B cell (primary cell): ENCODE data around the gene IKZF3.

Experiments used
- EZH2 ChIP-seq: IDR thresholded peaks from 2 replicates; pipeline ENCODE4 v1.6.1; 2012; ENCODE audit warnings: borderline replicate concordance, low read depth, mild to moderate bottlenecking, moderate library complexity, low read length; ENCODE audit not compliant: insufficient read depth, poor library complexity, severe bottlenecking
- TF ChIP-seq, protein P1 (sequence below): fragments of 200-600 bp; IDR thresholded peaks from one replicate; pipeline ENCODE4 v1.8.0; 2022; ENCODE audit warnings: antibody characterized with exemption, mild to moderate bottlenecking

DNA sequence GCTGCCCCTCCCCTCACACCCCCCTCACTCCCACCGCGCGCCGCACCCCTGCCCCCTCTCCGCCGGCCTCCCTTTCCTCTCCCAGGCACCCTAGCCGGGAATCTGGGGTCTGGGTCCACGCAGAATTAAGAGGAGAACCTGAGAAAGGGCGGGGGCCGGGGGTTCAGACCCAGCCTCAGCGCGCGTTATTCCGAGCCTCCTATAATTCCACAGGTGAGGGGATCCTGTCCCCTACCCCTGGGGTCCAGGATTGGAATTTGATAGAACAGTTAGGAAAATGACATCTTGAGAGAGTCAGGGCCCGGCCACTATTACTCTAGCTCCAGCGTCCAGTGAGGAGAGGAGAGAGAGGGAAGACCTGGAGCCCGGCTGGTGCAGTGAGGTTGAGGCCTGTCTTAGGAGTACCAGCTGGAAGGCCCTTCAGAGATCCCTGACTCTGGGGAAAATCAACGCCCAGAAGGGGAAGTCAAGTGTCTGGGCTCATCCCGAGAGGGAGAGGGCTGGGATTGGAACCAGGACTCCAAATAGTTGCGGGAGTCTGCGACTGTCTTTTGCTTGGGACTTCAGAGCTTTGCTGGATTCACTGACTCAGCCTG lies 109.1 kb downstream of the IKZF3 start:
- TF ChIP-seq, protein P1, sequence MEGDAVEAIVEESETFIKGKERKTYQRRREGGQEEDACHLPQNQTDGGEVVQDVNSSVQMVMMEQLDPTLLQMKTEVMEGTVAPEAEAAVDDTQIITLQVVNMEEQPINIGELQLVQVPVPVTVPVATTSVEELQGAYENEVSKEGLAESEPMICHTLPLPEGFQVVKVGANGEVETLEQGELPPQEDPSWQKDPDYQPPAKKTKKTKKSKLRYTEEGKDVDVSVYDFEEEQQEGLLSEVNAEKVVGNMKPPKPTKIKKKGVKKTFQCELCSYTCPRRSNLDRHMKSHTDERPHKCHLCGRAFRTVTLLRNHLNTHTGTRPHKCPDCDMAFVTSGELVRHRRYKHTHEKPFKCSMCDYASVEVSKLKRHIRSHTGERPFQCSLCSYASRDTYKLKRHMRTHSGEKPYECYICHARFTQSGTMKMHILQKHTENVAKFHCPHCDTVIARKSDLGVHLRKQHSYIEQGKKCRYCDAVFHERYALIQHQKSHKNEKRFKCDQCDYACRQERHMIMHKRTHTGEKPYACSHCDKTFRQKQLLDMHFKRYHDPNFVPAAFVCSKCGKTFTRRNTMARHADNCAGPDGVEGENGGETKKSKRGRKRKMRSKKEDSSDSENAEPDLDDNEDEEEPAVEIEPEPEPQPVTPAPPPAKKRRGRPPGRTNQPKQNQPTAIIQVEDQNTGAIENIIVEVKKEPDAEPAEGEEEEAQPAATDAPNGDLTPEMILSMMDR = no peak
- no peak for TF ChIP-seq EZH2
